Suprapubic skin (tissue), 4 donors: Measurements from ENCODE around the gene MEI1. TPM values are rescaled to one million over a fixed set of nuclear protein-coding genes. Genes with fewer than 3 reads are reported as not detected.

Source experiments
- DNase-seq, 2 donors: peaks; one replicate each; pipeline ENCODE4 v3.0.0-alpha.2; 2019; ENCODE audit warnings: low spot score in 2 of 2
- H3K27ac ChIP-seq: fragments of 200-600 bp; sonication (generic); one replicate; pipeline ENCODE4 v1.5.1; 2019
- H3K27me3 ChIP-seq: fragments of 200-600 bp; sonication (generic); one replicate; pipeline ENCODE4 v1.5.1; 2019
- H3K36me3 ChIP-seq: fragments of 200-600 bp; sonication (generic); one replicate; pipeline ENCODE4 v1.5.1; 2019
- H3K4me1 ChIP-seq: fragments of 200-600 bp; sonication (generic); one replicate; pipeline ENCODE4 v1.5.1; 2019
- H3K4me3 ChIP-seq: fragments of 200-600 bp; sonication (generic); one replicate; pipeline ENCODE4 v1.5.1; 2019; ENCODE audit warnings: mild to moderate bottlenecking
- H3K9me3 ChIP-seq: fragments of 200-600 bp; sonication (generic); one replicate; pipeline ENCODE4 v1.5.1; 2019
- EP300 ChIP-seq: sonication (generic); formaldehyde crosslinking; IDR thresholded peaks from one replicate; pipeline ENCODE4 v1.6.1; 2017; ENCODE audit warnings: antibody characterized with exemption
- POLR2A ChIP-seq, 2 donors: fragments of 450-650 bp; IDR thresholded peaks; one replicate each; pipeline ENCODE4 v1.6.1; 2017; ENCODE audit warnings: antibody characterized with exemption in 2 of 2, mild to moderate bottlenecking in 2 of 2, moderate library complexity in 2 of 2
- POLR2AphosphoS5 ChIP-seq, 3 donors: sonication (generic); formaldehyde crosslinking; IDR thresholded peaks; one replicate each; pipeline ENCODE4 v1.6.1; 2017; ENCODE audit warnings: antibody characterized with exemption in 3 of 3
- WGBS: methylation state at CpG from one replicate; pipeline ENCODE4 v1.1.5; 2018; 5-methylcytosine and 5-hydroxymethylcytosine counted together
- total RNA-seq, 4 donors: library from RNA; depleted of rRNA; stranded (reverse); fragments of >200 nt; gene quantifications; one replicate each; pipeline ENCODE4 v1.1.0, GENCODE V29; 2016
- TF ChIP-seq, protein P1 (sequence below), 2 donors: fragments of 200-600 bp in 1 of 2; fragments of 450-650 bp in 1 of 2; sonication (generic) in 1 of 2; IDR thresholded peaks; one replicate each; pipeline ENCODE4 v1.5.1; 2016 to 2019; ENCODE audit warnings: antibody characterized with exemption in 2 of 2, mild to moderate bottlenecking in 1 of 2, moderate library complexity in 1 of 2

Gene MEI1
- total RNA-seq, 4 donors from 2014 or later, result 0.72 to 5.0 TPM; not detected in 2

DNA sequence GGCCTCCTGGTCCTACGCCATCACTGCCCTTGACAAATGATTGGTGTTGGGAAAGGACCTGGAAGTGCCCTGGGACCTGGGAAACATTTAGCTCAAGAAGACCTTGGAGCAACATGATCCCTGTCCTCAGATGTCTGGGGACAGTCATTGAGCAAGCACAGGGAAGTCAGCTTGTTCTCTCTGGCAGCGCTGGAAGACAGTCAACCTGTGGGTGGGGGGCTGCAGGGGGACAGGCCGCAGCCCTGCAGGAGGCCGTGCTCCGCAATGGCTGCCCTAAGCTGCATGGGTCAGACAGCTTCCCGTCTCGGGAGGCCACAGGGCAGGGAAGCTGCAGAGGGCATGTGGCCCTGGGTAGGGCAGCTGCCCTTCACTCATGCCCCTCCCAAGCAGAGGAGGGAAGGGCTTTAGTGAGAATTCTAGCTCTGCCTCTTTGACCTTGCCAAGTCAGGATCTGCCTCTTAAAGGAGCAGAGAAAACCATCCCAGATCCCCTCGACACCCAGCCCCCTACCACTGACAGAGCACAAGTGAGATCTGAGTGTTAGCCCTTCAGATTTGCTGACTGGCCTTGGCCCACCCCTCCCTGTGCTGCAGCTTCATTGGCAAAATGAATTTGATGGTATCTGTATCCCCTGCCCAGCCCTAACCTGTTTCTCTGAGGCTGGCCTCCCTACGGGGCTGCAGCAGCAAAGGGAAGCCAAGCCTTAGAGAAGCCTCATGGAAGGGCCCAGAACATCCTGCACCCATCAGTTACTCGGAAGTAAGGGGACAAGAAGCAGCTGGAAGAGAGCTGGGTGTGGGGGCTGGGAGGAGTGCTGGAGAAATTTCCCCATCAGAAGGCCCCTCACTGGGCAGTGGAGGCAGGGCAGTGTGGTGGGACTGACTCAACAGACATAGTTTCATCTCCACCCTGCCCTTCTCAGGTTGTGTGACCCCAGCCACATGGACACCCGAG, 127.4 kb downstream of the MEI1 start:
- no peak for DNase-seq
- 65% methylated on average over 9 of the region's 11 CpGs for WGBS
- H3K4me1 ChIP-seq, result peaks cover 20% of the 10 kb centered on the region
- no peak for TF ChIP-seq POLR2AphosphoS5 (IDR thresholded peaks at IDR 0.05)
- no peak for TF ChIP-seq POLR2A (IDR thresholded peaks at IDR 0.05)
- no peak for TF ChIP-seq EP300
- TF ChIP-seq, protein P1, sequence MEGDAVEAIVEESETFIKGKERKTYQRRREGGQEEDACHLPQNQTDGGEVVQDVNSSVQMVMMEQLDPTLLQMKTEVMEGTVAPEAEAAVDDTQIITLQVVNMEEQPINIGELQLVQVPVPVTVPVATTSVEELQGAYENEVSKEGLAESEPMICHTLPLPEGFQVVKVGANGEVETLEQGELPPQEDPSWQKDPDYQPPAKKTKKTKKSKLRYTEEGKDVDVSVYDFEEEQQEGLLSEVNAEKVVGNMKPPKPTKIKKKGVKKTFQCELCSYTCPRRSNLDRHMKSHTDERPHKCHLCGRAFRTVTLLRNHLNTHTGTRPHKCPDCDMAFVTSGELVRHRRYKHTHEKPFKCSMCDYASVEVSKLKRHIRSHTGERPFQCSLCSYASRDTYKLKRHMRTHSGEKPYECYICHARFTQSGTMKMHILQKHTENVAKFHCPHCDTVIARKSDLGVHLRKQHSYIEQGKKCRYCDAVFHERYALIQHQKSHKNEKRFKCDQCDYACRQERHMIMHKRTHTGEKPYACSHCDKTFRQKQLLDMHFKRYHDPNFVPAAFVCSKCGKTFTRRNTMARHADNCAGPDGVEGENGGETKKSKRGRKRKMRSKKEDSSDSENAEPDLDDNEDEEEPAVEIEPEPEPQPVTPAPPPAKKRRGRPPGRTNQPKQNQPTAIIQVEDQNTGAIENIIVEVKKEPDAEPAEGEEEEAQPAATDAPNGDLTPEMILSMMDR (IDR thresholded peaks at IDR 0.05), result no peak
- H3K27ac ChIP-seq, result no peak overlapping the region
- H3K4me3 ChIP-seq, result no peak overlapping the region
- H3K9me3 ChIP-seq, result no peaks in the 10 kb centered on the region
- no peaks in the 10 kb centered on the region for H3K36me3 ChIP-seq
- no peaks in the 10 kb centered on the region for H3K27me3 ChIP-seq

DNA sequence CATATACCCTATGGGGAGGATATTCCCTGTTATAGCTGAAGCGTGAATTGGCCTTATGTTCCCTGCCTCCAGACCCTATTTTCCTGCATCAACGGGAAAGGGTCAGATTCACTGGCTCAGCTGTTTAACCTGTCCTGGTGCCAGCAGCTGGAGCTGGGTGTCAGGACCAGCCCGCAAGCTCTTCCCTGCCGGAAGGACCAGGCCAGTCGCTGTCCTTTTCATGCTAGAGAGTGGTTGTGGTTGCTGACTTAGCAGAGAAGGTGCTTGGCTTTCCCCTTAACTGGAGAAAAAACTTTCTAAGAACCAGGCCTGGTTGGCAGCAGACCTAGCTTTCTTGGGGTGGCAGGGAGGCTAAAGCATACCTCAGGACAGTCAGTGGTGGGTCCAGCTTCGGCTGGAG, 128.4 kb downstream of the MEI1 start:
- TF ChIP-seq EP300 (no peak), POLR2AphosphoS5 (IDR thresholded peaks at IDR 0.05) (no peak), POLR2A (IDR thresholded peaks at IDR 0.05) (no peak)
- TF ChIP-seq, protein P1 (IDR thresholded peaks at IDR 0.05), result no peak
- Histone ChIP-seq H3K36me3 (no peaks in the 10 kb centered on the region), H3K27me3 (no peaks in the 10 kb centered on the region), H3K4me3 (no peak overlapping the region), H3K9me3 (no peaks in the 10 kb centered on the region), H3K27ac (no peak overlapping the region), H3K4me1 (peaks cover 26% of the 10 kb centered on the region)
- DNase-seq, result no peak
- 87% methylated on average over 5 of the region's 6 CpGs for WGBS

DNA sequence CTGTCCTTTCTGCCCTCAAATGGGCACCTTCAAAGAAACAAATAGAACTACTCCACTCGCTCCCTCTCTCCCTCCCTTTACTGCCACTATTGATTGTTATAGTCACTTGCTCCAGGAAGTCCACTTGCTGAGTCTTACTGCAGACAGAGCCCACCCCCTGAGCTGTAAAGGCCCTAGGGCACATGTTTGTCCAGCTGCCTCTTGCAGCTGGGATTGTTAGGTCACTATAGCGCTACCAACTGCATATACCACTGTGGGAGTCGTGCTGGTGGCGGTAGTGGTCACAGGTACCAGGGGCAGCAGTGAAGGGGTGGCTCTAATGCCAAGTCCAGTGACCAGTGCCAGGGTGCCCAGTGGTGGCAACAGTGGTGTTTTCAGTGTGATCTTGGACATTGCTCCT, 129.2 kb downstream of the MEI1 start:
- H3K4me1 ChIP-seq, result peaks cover 26% of the 10 kb centered on the region
- WGBS, result 95% methylated on average over 4 of the region's 4 CpGs
- H3K4me3 ChIP-seq, result no peak overlapping the region
- H3K36me3 ChIP-seq, result no peaks in the 10 kb centered on the region
- no peaks in the 10 kb centered on the region for H3K27me3 ChIP-seq
- no peak for DNase-seq
- TF ChIP-seq POLR2AphosphoS5 (IDR thresholded peaks at IDR 0.05) (no peak), EP300 (no peak), POLR2A (IDR thresholded peaks at IDR 0.05) (no peak)
- TF ChIP-seq, protein P1 (IDR thresholded peaks at IDR 0.05), result no peak
- H3K27ac ChIP-seq, result no peak overlapping the region
- H3K9me3 ChIP-seq, result no peaks in the 10 kb centered on the region

DNA sequence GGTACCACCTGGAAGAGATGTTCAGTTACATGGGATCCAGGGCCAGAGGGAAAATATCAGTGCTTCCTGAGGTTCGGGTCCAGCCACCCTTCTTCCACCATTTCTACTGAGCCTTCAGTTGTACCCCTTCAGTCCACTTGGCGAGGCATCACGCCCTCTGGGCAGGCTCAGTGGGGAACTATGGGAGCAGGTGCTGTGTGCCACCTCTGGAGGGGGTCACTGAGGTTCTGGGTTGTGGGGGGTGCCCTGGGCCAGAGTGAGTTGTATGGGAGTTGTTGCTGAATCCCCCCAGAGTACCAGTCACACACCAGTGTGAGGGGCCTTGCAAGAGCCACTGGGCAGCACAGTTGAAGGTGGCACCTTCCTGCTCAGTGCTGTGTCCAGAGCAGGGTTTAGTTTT, 130.9 kb downstream of the MEI1 start:
- no peaks in the 10 kb centered on the region for H3K9me3 ChIP-seq
- TF ChIP-seq, protein P1 (IDR thresholded peaks at IDR 0.05), result no peak
- TF ChIP-seq POLR2A (IDR thresholded peaks at IDR 0.05) (no peak), EP300 (no peak), POLR2AphosphoS5 (IDR thresholded peaks at IDR 0.05) (no peak)
- H3K4me3 ChIP-seq, result no peak overlapping the region
- no peaks in the 10 kb centered on the region for H3K27me3 ChIP-seq
- 89% methylated on average over 3 of the region's 3 CpGs for WGBS
- H3K36me3 ChIP-seq, result no peaks in the 10 kb centered on the region
- DNase-seq, result no peak
- H3K27ac ChIP-seq, result no peak overlapping the region
- peaks cover 40% of the 10 kb centered on the region for H3K4me1 ChIP-seq

DNA sequence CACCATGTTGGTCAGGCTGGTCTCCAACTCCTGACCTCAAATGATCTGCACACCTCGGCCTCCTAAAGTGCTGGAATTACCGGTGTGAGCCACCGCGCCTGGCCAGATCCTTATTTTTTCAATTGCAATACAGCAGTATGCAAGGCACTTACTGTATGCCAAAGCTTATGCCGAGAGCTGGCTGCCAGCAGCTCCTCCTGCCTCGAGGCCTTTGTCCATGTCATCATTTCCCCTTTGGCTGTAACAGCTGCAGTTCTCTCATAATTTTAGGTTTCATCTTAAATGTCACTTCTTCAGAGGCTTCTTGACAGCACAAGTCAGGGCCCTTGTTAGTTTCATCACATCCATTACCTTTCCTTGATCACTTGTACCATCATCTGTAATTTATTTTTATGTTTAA, 132.1 kb downstream of the MEI1 start:
- WGBS, result 32% methylated on average over 6 of the region's 6 CpGs
- TF ChIP-seq, protein P1 (IDR thresholded peaks at IDR 0.05), result no peak
- no peak for TF ChIP-seq EP300
- TF ChIP-seq POLR2AphosphoS5 (IDR thresholded peaks at IDR 0.05), result no peak
- TF ChIP-seq POLR2A (IDR thresholded peaks at IDR 0.05), result no peak
- H3K36me3 ChIP-seq, result no peaks in the 10 kb centered on the region
- H3K4me1 ChIP-seq, result peaks cover 36% of the 10 kb centered on the region
- DNase-seq, result no peak
- no peaks in the 10 kb centered on the region for H3K9me3 ChIP-seq
- H3K27me3 ChIP-seq, result no peaks in the 10 kb centered on the region
- no peak overlapping the region for H3K4me3 ChIP-seq
- H3K27ac ChIP-seq, result peak overlapping the region; percentile 92
